Inferior parietal cortex (tissue), 1 donor: ENCODE results near the gene CCDC7.
A peak's percentile ranks its signal among the peaks of the same experiment; 100 is the strongest.
"Not testable (repeated sequence)": the region's sequence is repeated elsewhere in the genome, so short reads cannot be mapped to it uniquely, and the experiment has no call there.

Experiments
- DNase-seq: peaks from one replicate; pipeline ENCODE4 v3.0.0-alpha.2; 2016; ENCODE audit errors: extremely low spot score

CCDC7 gene

GRCh38 chr10:32445740-32446535 lies at the start of gene CCDC7:
TSS of gene CCDC7 (plus strand) at chr10:32446140. CDS start at chr10:32451643, 5,503 bp downstream.
- peak; percentile 87 for DNase-seq

GRCh38 chr10:32397163-32397562 lies 48.8 kb upstream of the CCDC7 start:
- not testable (repeated sequence) for DNase-seq

GRCh38 chr10:32399720-32400119 lies 46.2 kb upstream of the CCDC7 start:
- not testable (repeated sequence) for DNase-seq

- no peak for DNase-seq
These were observed 45.0 kb upstream of the CCDC7 start for GRCh38 chr10:32400961-32401360.

GRCh38 chr10:32402499-32402898 lies 43.4 kb upstream of the CCDC7 start:
- DNase-seq, result no peak

GRCh38 chr10:32403091-32403490 lies 42.8 kb upstream of the CCDC7 start:
- DNase-seq, result no peak

- DNase-seq, result no peak
These were observed 37.2 kb upstream of the CCDC7 start for GRCh38 chr10:32408690-32409089.

GRCh38 chr10:32409741-32410140 lies 36.2 kb upstream of the CCDC7 start:
- DNase-seq, result no peak

GRCh38 chr10:32410569-32410968 lies 35.4 kb upstream of the CCDC7 start:
- DNase-seq, result no peak

- no peak for DNase-seq
These were observed 34.0 kb upstream of the CCDC7 start for GRCh38 chr10:32411797-32412498.

GRCh38 chr10:32412499-32412853 lies 33.5 kb upstream of the CCDC7 start:
- DNase-seq, result no peak

GRCh38 chr10:32413513-32413912 lies 32.4 kb upstream of the CCDC7 start:
- DNase-seq, result no peak

- no peak for DNase-seq
These were observed 30.6 kb upstream of the CCDC7 start for GRCh38 chr10:32415361-32415760.

GRCh38 chr10:32417911-32418547 lies 27.9 kb upstream of the CCDC7 start:
- DNase-seq, result peak; percentile 69

GRCh38 chr10:32418572-32418971 lies 27.4 kb upstream of the CCDC7 start:
- no peak for DNase-seq

GRCh38 chr10:32419615-32420014 lies 26.3 kb upstream of the CCDC7 start:
- no peak for DNase-seq

- no peak for DNase-seq
These were observed 19.8 kb upstream of the CCDC7 start for GRCh38 chr10:32426186-32426585.

GRCh38 chr10:32433542-32433941 lies 12.4 kb upstream of the CCDC7 start:
- DNase-seq, result no peak

GRCh38 chr10:32436215-32436614 lies 9.7 kb upstream of the CCDC7 start:
- no peak for DNase-seq

GRCh38 chr10:32437334-32437733 lies 8.6 kb upstream of the CCDC7 start:
- DNase-seq, result no peak

- no peak for DNase-seq
These were observed 904 bp upstream of the CCDC7 start for GRCh38 chr10:32445036-32445435.

- DNase-seq, result peak; percentile 47
These were observed 831 bp downstream of the CCDC7 start for GRCh38 chr10:32446536-32447406.
